ENCODE results near the gene RENBP. TPM values are rescaled to one million over a fixed set of nuclear protein-coding genes. Genes with fewer than 3 reads are reported as not detected.

The RENBP gene
- total RNA-seq, 1 experiment from 2014 or later, result 0.10 TPM

GRCh38 chrX:153933748-153934147, 10.7 kb downstream of the RENBP start:
- no peak for DNase-seq (ENCODE audit: low spot score)

DNA sequence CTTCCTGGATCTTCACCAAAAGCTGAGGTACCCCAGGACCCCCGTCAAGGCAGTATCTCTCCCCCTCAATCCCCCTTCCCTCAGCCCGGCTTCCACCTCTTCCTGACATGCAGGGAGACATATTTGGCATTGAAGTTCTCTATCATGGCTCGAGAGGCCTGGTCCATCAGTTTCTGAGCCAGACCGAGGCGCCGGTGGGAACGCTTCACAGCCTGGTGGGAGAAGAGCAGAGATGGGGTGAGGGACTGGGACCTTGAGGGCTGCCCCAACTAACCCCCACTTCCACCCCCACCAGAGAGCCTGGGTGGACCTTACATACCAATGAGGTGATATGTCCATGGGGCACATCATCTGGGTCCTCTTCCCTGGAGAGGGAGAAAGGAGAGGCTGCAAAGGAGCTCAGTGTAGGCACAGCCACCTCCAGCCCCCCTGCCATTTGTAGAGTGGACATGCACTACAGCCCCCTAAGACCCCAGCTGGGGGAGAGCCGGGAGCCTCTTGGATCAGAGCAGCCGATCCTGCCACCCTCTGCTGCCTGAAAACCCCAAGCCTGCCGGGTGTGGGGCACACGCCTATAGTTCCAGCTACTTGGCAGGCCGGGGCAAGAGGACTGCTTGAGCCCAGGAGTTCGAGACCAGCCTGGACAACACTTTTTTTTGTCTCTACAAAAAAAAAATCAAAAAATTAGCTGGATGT, 12.1 kb downstream of the RENBP start:
- no peak for DNase-seq (ENCODE audit: low spot score)

GRCh38 chrX:153931748-153932147, 12.7 kb downstream of the RENBP start:
- DNase-seq (ENCODE audit: low spot score), result no peak

GRCh38 chrX:153931151-153931550, 13.3 kb downstream of the RENBP start:
- no peak for DNase-seq (ENCODE audit: low spot score)

GRCh38 chrX:153930011-153930910, 14.2 kb downstream of the RENBP start:
- no peak for DNase-seq (ENCODE audit: low spot score)

GRCh38 chrX:153929576-153929975, 14.9 kb downstream of the RENBP start:
- no peak for DNase-seq (ENCODE audit: low spot score)

DNA sequence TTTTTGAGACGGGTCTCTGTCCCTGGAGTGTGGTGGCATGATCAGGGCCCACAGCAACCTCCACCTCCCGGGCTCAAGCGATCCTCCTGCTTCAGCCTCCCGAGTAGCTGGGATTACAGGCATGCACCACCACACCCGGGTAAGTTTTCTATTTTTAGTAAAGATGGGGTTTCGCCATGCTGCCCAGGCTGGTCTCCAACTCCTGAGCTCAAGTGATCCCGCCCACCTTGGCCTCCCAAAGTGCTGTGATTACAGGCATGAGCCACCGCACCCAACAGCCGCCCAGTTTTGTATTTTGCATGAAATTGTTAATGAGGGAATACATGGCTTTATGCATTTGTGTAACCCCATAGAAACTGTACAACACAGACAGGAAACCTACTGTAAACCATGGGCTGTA, 15.6 kb downstream of the RENBP start:
- no peak for DNase-seq (ENCODE audit: low spot score)

DNA sequence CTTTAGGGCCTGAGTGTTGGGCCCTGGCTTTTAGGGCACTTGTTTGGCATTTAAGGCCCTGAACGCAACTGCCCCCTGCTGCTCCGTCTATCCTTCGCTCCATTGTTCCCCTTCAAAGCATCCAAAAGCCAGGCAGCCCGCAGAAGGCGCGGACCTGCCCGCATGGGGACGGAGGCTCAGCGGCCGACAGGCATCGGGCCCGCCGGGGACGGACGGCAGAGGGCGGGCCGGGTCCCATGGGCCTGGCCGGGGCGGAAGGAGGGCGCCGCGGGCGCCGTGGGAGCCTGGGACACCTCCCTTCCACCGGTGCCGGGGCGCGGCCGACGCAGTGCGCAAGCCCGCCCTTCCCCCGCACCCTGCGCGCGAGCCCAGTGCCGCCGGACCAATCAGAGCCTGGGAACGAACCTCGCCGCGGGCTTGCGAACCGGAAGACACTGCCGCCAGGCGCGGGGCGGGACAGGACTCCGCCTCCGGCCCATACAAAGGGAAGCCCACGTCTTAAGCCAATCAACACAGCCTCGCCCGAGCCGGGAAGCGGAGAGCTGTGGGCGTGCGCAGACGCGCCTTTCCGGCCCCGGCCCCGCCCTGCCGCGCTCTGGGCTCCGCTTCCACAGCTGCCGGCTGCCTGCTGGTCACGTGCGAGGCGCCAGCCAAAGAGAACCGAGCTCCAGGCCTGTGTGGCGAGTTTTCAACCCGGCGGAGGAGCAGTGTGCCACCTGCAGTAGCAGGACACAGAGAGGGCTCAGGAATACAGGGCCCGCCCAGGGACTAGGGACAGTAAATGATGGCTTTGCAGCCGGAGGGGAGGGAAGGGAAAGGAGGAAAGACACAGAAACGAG, 16.3 kb downstream of the RENBP start:
- peak; percentile 96 for DNase-seq (ENCODE audit: low spot score)

- DNase-seq (ENCODE audit: low spot score), result no peak
These were observed 16.8 kb downstream of the RENBP start for GRCh38 chrX:153927672-153927921.

GRCh38 chrX:153926858-153927671, 17.4 kb downstream of the RENBP start:
- DNase-seq (ENCODE audit: low spot score), result no peak

DNA sequence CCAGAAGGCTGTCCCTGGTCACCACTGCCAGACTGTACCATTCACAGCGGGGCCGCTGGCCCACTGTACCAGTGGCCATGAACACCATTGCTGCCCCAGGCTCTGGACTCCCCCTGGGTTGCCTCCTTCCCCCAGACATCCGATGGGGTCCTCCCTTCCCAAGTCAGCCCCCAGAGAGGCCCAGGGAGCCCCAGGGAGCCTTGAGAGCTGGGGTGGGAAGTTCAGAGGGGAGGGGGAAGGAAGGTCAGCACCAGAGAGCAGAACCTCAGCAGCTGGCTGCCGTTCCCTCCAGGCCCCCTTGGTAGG, 17.9 kb downstream of the RENBP start:
- DNase-seq (ENCODE audit: low spot score), result no peak

DNA sequence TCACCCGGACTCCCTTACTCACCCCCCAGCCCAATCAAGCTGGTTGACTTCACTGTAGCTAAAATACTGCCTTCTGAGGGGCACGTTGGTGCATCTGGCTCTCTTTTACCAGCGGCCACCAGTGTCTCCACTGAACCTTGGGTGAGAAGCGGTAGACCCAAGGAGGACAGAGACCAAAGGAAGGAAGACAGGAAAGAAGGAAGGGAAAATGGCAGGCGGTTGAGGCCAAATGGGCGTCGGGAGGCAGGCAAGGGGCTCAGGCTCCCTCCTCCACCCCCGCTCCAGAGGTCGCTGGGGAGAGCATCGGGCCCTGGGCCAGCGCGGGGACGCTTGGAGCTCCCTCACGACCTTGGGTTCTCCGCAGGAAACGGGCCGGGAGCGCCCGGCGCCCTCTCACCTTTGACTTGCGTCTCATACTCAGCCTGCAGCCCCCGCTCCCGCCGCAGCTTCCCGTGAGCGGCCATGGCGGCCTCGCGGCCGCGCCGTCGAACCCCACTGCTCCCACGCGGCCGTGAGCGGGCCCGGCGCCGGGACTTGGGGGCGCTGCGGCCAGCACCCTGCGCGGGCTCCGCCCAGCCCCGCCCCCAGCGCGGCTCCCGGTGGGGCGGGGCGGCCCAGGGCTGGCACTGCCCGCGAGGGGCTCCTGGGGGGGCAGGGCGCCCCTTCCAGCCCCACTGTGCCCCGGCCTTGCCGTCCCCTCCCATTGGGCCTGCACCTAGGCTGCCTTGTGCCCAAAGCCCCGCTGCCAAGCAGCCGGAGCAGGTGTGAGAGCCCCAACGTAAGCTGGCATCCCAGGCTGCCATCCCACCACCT, 18.5 kb downstream of the RENBP start, which contains the start of gene ARHGAP4:
TSS of gene ARHGAP4 (minus strand) at position 526 of the 813 bp plus-strand sequence. CDS start at position 464, 62 bp downstream.
- DNase-seq (ENCODE audit: low spot score), result no peak

GRCh38 chrX:153925387-153925738, 19.1 kb downstream of the RENBP start:
- DNase-seq (ENCODE audit: low spot score), result no peak

- DNase-seq (ENCODE audit: low spot score), result peak; percentile 28
These were observed 20.1 kb downstream of the RENBP start for GRCh38 chrX:153924149-153924861.

- DNase-seq (ENCODE audit: low spot score), result peak; percentile 53
These were observed 21.2 kb downstream of the RENBP start for GRCh38 chrX:153922932-153923857.

GRCh38 chrX:153921511-153922446, 22.7 kb downstream of the RENBP start:
- DNase-seq (ENCODE audit: low spot score), result no peak

GRCh38 chrX:153921070-153921469, 23.4 kb downstream of the RENBP start:
- DNase-seq (ENCODE audit: low spot score), result no peak

DNA sequence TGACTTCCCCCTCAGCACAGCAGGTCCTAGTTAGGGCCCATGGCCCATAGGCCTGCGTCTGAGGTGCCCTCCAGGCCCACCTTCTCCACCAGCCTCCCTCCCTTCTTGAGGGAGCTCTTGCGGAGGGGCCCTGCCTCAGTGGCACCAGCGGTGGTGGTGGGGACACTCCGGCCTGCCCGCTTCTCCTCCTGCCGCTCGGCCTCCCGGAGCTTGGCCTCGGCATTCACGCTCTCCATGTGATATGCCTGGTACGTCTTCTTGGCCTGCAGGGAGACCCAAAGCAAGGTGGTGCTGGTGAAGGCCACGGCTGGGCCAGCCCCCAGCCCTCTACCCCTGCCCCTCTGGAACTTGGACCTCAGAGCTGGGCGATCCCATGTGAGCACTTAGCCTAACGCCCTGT, 23.9 kb downstream of the RENBP start:
- DNase-seq (ENCODE audit: low spot score), result no peak

All from H4 (cell line).